Measurements from ENCODE around the gene CPM. TPM values are rescaled to one million over a fixed set of nuclear protein-coding genes. Genes with fewer than 3 reads are reported as not detected.
"Not testable (repeated sequence)": the region's sequence is repeated elsewhere in the genome, so short reads cannot be mapped to it uniquely, and the experiment has no call there.

Gene CPM
- total RNA-seq, 1 donor from 2014 or later: 1.0 TPM

- TF ChIP-seq CTCF (IDR thresholded peaks at IDR 0.05): no peak
- H3K4me3 Mint-ChIP-seq (ENCODE audit: unreplicated experiment): peak overlapping the region; percentile 92
- H3K27me3 Mint-ChIP-seq (ENCODE audit: unreplicated experiment): no peaks in the 10 kb centered on the region
- peak overlapping the region; percentile 98 for H3K27ac Mint-ChIP-seq (ENCODE audit: unreplicated experiment)
- H3K9me3 Mint-ChIP-seq (ENCODE audit: unreplicated experiment): no peaks in the 10 kb centered on the region
- no peak for DNase-seq (ENCODE audit: extremely low spot score, unreplicated experiment)
- peaks cover 30% of the 10 kb centered on the region for H3K4me1 Mint-ChIP-seq (ENCODE audit: unreplicated experiment)
- peaks cover 25% of the 10 kb centered on the region for H3K36me3 Mint-ChIP-seq (ENCODE audit: unreplicated experiment)
Observed at GRCh38 chr12:68809190-68810026, 123.6 kb downstream of the CPM start.

DNA sequence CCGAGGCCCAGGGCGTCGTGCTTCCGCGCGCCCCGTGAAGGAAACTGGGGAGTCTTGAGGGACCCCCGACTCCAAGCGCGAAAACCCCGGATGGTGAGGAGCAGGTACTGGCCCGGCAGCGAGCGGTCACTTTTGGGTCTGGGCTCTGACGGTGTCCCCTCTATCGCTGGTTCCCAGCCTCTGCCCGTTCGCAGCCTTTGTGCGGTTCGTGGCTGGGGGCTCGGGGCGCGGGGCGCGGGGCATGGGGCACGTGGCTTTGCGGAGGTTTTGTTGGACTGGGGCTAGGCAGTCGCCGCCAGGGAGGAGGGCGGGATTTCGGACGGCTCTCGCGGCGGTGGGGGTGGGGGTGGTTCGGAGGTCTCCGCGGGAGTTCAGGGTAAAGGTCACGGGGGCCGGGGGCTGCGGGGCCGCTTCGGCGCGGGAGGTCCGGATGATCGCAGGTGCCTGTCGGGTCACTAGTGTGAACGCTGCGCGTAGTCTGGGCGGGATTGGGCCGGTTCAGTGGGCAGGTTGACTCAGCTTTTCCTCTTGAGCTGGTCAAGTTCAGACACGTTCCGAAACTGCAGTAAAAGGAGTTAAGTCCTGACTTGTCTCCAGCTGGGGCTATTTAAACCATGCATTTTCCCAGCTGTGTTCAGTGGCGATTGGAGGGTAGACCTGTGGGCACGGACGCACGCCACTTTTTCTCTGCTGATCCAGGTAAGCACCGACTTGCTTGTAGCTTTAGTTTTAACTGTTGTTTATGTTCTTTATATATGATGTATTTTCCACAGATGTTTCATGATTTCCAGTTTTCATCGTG lies 124.4 kb downstream of the CPM start:
- Mint-ChIP-seq H3K9me3 (ENCODE audit: unreplicated experiment) (no peaks in the 10 kb centered on the region), H3K36me3 (ENCODE audit: unreplicated experiment) (peaks cover 23% of the 10 kb centered on the region), H3K4me3 (ENCODE audit: unreplicated experiment) (peak overlapping the region; percentile 92), H3K4me1 (ENCODE audit: unreplicated experiment) (peaks cover 28% of the 10 kb centered on the region), H3K27me3 (ENCODE audit: unreplicated experiment) (no peaks in the 10 kb centered on the region), H3K27ac (ENCODE audit: unreplicated experiment) (peak overlapping the region; percentile 98)
- peak; percentile 91 for DNase-seq (ENCODE audit: extremely low spot score, unreplicated experiment)
- no peak for TF ChIP-seq CTCF (IDR thresholded peaks at IDR 0.05)

GRCh38 chr12:68807576-68808387 lies 125.2 kb downstream of the CPM start, which contains the start of gene MDM2:
Gene MDM2, plus strand, starts transcription at chr12:68808177. Its CDS starts 301 bp downstream, at chr12:68808478.
- DNase-seq (ENCODE audit: extremely low spot score, unreplicated experiment): peak; percentile 97
- peak; percentile 69 for TF ChIP-seq CTCF (IDR thresholded peaks at IDR 0.05)
- Mint-ChIP-seq H3K4me3 (ENCODE audit: unreplicated experiment) (peak within 1 kb of the TSS; percentile 92), H3K36me3 (ENCODE audit: unreplicated experiment) (peaks cover 17% of the 10 kb centered on the region), H3K27me3 (ENCODE audit: unreplicated experiment) (no peaks in the 10 kb centered on the region), H3K4me1 (ENCODE audit: unreplicated experiment) (peaks cover 23% of the 10 kb centered on the region), H3K9me3 (ENCODE audit: unreplicated experiment) (no peaks in the 10 kb centered on the region), H3K27ac (ENCODE audit: unreplicated experiment) (peak within 1 kb of the TSS; percentile 98)

- Mint-ChIP-seq H3K36me3 (ENCODE audit: unreplicated experiment) (peaks cover 17% of the 10 kb centered on the region), H3K4me3 (ENCODE audit: unreplicated experiment) (peak overlapping the region; percentile 92), H3K4me1 (ENCODE audit: unreplicated experiment) (peaks cover 21% of the 10 kb centered on the region), H3K27ac (ENCODE audit: unreplicated experiment) (peak overlapping the region; percentile 98)
- not testable (repeated sequence) for H3K9me3 Mint-ChIP-seq (ENCODE audit: unreplicated experiment); DNase-seq (ENCODE audit: extremely low spot score, unreplicated experiment); H3K27me3 Mint-ChIP-seq (ENCODE audit: unreplicated experiment)
Observed at GRCh38 chr12:68807274-68807575, 125.7 kb downstream of the CPM start.

DNA sequence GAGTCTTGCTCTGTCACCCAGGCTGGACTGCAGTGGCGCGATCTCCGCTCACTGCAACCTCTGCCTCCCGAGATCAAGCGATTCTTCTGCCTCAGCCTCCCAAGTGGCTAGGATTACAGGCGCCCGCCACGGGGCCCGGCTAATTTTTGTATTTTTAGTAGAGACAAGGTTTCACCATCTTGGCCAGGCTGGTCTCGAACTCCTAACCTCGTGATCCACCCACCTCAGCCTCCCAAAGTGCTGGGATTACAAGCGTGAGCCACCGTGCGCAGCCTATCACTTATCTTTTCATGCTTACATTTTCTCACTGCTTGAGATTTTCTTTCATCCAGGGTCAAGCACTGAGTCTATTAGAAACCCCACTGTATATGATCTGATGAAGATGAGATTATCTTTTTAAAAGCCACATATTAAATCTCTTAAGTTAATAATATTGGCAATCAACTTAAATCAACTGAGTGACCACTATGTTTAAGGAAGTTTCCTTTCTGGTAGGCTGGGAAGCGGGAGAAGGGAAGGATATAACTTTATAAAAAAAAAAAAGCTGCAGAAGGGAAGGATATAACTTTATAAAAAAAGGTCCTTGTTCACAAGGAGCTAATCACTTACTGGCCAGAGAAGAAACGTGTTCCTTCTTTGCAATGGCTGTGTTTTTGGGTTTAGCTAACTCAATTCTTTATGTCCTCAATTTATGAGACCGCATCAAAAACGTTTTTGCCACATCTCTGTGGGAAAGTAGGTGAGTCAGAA lies 126.3 kb downstream of the CPM start:
- Mint-ChIP-seq H3K9me3 (ENCODE audit: unreplicated experiment) (no peaks in the 10 kb centered on the region), H3K27me3 (ENCODE audit: unreplicated experiment) (no peaks in the 10 kb centered on the region), H3K4me3 (ENCODE audit: unreplicated experiment) (peak overlapping the region; percentile 92), H3K36me3 (ENCODE audit: unreplicated experiment) (peaks cover 16% of the 10 kb centered on the region), H3K27ac (ENCODE audit: unreplicated experiment) (peak overlapping the region; percentile 98), H3K4me1 (ENCODE audit: unreplicated experiment) (peaks cover 19% of the 10 kb centered on the region)
- no peak for DNase-seq (ENCODE audit: extremely low spot score, unreplicated experiment)
- TF ChIP-seq CTCF (IDR thresholded peaks at IDR 0.05): no peak

All from osteocyte (in vitro differentiated cells).